ENCODE results near the gene ZNF526.

GRCh38 chr19:42189133-42189532, 31.0 kb upstream of the ZNF526 start:
- TF ChIP-seq POLR2A (IDR thresholded peaks at IDR 0.05; ENCODE audit: borderline replicate concordance, extremely low read depth, insufficient read depth, insufficient read length), result no peak
- no peak for TF ChIP-seq CTCF (IDR thresholded peaks at IDR 0.05 in 2 of 3, conservative IDR thresholded peaks at IDR 0.05 in 1 of 3; ENCODE audit: borderline replicate concordance in 1 of 3, insufficient read depth in 1 of 3, low read depth in 2 of 3, low read length in 2 of 3)
- no peak for TF ChIP-seq EZH2phosphoT487 (IDR thresholded peaks at IDR 0.05; ENCODE audit: borderline replicate concordance)
- no peak for TF ChIP-seq EZH2 (IDR thresholded peaks at IDR 0.05)
- TF ChIP-seq MAX (IDR thresholded peaks at IDR 0.05), result no peak
- no peak for TF ChIP-seq YY1 (IDR thresholded peaks at IDR 0.05; ENCODE audit: extremely low read depth, insufficient replicate concordance, low read depth, low read length)
- no peak for TF ChIP-seq JUND (IDR thresholded peaks at IDR 0.05)
- TF ChIP-seq RAD21 (IDR thresholded peaks at IDR 0.05; ENCODE audit: low read depth), result no peak
- no peak for TF ChIP-seq TCF7L2 (IDR thresholded peaks at IDR 0.05; ENCODE audit: borderline replicate concordance, extremely low read depth, insufficient read depth, insufficient read length)
- no peak for TF ChIP-seq REST (IDR thresholded peaks at IDR 0.05; ENCODE audit: low read depth)
- no peak for TF ChIP-seq POLR2AphosphoS5 (IDR thresholded peaks at IDR 0.05; ENCODE audit: low read depth, low read length)
- TF ChIP-seq ATF3 (IDR thresholded peaks at IDR 0.05), result no peak
